Measurements from ENCODE around the gene CBFB.

CBFB gene

GRCh38 chr16:67011274-67011673, 17.7 kb upstream of the CBFB start:
- no peak for TF ChIP-seq CTCF (IDR thresholded peaks at IDR 0.05; ENCODE audit: extremely low read depth, insufficient read depth, missing control alignments)
- in situ Hi-C loops (cut with MboI; ENCODE audit: low pct_unique_long_range_greater_than_20kb, low sequenced_read_pairs, unreplicated experiment), result loop anchor here (10.0 kb wide), 1 partner anchor 144 kb away; the partner anchor contains the start of genes B3GNT9, FBXL8 and TRADD
- DNase-seq (ENCODE audit: low spot score), result no peak

GRCh38 chr16:67013233-67013822, 15.6 kb upstream of the CBFB start:
- TF ChIP-seq CTCF (IDR thresholded peaks at IDR 0.05; ENCODE audit: extremely low read depth, insufficient read depth, missing control alignments), result no peak
- no peak for DNase-seq (ENCODE audit: low spot score)
- in situ Hi-C loops (cut with MboI; ENCODE audit: low pct_unique_long_range_greater_than_20kb, low sequenced_read_pairs, unreplicated experiment), result loop anchor here (10.0 kb wide), 1 partner anchor 141 kb away; the partner anchor contains the start of genes B3GNT9, FBXL8 and TRADD

GRCh38 chr16:67013823-67014633, 14.9 kb upstream of the CBFB start:
- in situ Hi-C loops (cut with MboI; ENCODE audit: low pct_unique_long_range_greater_than_20kb, low sequenced_read_pairs, unreplicated experiment), result loop anchor here (10.0 kb wide), 1 partner anchor 141 kb away; the partner anchor contains the start of genes B3GNT9, FBXL8 and TRADD
- TF ChIP-seq CTCF (IDR thresholded peaks at IDR 0.05; ENCODE audit: extremely low read depth, insufficient read depth, missing control alignments), result peak; percentile 23
- DNase-seq (ENCODE audit: low spot score), result peak; percentile 71

- no peak for DNase-seq (ENCODE audit: low spot score)
- in situ Hi-C loops (cut with MboI; ENCODE audit: low pct_unique_long_range_greater_than_20kb, low sequenced_read_pairs, unreplicated experiment), result loop anchor here (10.0 kb wide), 1 partner anchor 140 kb away; the partner anchor contains the start of genes B3GNT9, FBXL8 and TRADD
- TF ChIP-seq CTCF (IDR thresholded peaks at IDR 0.05; ENCODE audit: extremely low read depth, insufficient read depth, missing control alignments), result no peak
Measured at GRCh38 chr16:67014634-67015312, 14.2 kb upstream of the CBFB start.

- in situ Hi-C loops (cut with MboI; ENCODE audit: low pct_unique_long_range_greater_than_20kb, low sequenced_read_pairs, unreplicated experiment), result loop anchor here (10.0 kb wide), 1 partner anchor 139 kb away; the partner anchor contains the start of genes B3GNT9, FBXL8 and TRADD
- peak; percentile 26 for TF ChIP-seq CTCF (IDR thresholded peaks at IDR 0.05; ENCODE audit: extremely low read depth, insufficient read depth, missing control alignments)
Measured at GRCh38 chr16:67015313-67015731, 13.6 kb upstream of the CBFB start.

GRCh38 chr16:67016143-67016542, 12.8 kb upstream of the CBFB start:
- TF ChIP-seq CTCF (IDR thresholded peaks at IDR 0.05; ENCODE audit: extremely low read depth, insufficient read depth, missing control alignments), result no peak
- no peak for DNase-seq (ENCODE audit: low spot score)
- in situ Hi-C loops (cut with MboI; ENCODE audit: low pct_unique_long_range_greater_than_20kb, low sequenced_read_pairs, unreplicated experiment), result loop anchor here (10.0 kb wide), 1 partner anchor 139 kb away; the partner anchor contains the start of genes B3GNT9, FBXL8 and TRADD

More at GRCh38 chr16:67015313-67015731, 13.6 kb upstream of the CBFB start:
- DNase-seq (ENCODE audit: low spot score), result no peak
